ENCODE results near the gene UPK3B. TPM values are rescaled to one million over a fixed set of nuclear protein-coding genes. Genes with fewer than 3 reads are reported as not detected.
"Not testable (repeated sequence)": the region's sequence is repeated elsewhere in the genome, so short reads cannot be mapped to it uniquely, and the experiment has no call there.

The UPK3B gene
- total RNA-seq, 5 donors from 2014 or later (not counting 1 experiment from before 2014, with no cell fraction given) = 4.6 to 10.6 (median 6.1) TPM

DNA sequence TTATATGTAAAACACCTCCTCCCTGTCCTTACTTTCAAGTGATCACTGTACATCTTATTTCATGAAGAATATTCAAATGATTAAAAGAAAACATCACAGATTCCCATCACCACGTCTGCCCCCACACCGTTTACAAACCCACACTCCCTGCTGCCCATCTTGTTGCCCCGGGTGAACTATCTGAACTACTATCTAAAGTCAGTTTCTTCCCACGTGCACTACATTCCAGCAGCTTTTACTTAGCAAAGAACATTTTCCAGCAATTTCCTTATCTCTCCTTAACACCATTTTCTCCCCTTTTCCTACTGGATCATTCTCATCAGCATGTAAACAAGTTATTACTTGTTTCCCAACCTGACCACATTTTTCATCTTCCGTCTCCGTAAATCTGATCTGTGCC, 49.3 kb downstream of the UPK3B start:
- H3K27me3 ChIP-seq (replicated peaks in 1 of 2; ENCODE audit: control insufficient read depth in 2 of 2, extremely low read depth in 1 of 2, insufficient read depth in 2 of 2, low read length in 1 of 2); H3K4me3 Mint-ChIP-seq; ATAC-seq (replicated peaks in 1 of 4); H3K27me3 Mint-ChIP-seq; DNase-seq; H3K9me3 ChIP-seq; H3K4me3 ChIP-seq (ENCODE audit: control insufficient read depth in 1 of 2, extremely low read depth in 1 of 2, low read length in 1 of 2); CTCF ChIA-PET; H3K9me3 Mint-ChIP-seq; H3K36me3 ChIP-seq (ENCODE audit: control insufficient read depth in 2 of 2, extremely low read depth in 1 of 2, insufficient read depth in 1 of 2, low read length in 1 of 2); H3K4me1 ChIP-seq (ENCODE audit: control insufficient read depth in 1 of 2, extremely low read depth in 1 of 2, insufficient read depth in 2 of 2, low read length in 2 of 2); H3K27ac Mint-ChIP-seq; POLR2A ChIA-PET; H3K27ac ChIP-seq (ENCODE audit: low read length): not testable (repeated sequence)
- WGBS (ENCODE audit: insufficient coverage) = no CpG with 5 or more reads among the region's 6 CpGs
- Mint-ChIP-seq H3K36me3 (peaks cover 43% of the 10 kb centered on the region), H3K4me1 (peaks cover 41 to 62% (median 44%) of the 10 kb centered on the region in 3 donors)

DNA sequence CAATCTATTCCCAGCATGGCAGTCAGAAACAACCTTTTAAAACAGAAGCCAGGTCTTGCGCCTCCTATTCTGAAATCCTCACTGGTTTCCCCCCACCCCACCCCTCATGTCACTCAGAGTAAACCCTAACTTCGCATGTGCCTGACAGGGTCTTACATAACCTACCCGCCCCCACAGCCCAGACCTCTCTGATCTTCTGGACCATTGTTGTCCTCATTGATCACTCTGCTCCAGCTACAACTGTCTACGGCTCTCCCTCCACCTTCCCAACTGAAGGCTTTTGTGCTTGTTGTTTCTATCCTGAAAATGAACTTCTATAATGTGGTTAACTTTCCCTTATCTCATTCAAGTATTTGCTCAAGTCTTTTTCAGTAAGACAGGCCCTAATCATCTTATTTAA, 49.8 kb downstream of the UPK3B start:
- Mint-ChIP-seq H3K36me3 (peaks cover 40% of the 10 kb centered on the region), H3K4me1 (peaks cover 37 to 60% (median 40%) of the 10 kb centered on the region in 3 donors)
- H3K4me1 ChIP-seq (ENCODE audit: control insufficient read depth in 1 of 2, extremely low read depth in 1 of 2, insufficient read depth in 2 of 2, low read length in 2 of 2); H3K9me3 Mint-ChIP-seq; H3K27me3 Mint-ChIP-seq; H3K27ac ChIP-seq (ENCODE audit: low read length); ATAC-seq (replicated peaks in 1 of 4); POLR2A ChIA-PET; H3K4me3 ChIP-seq (ENCODE audit: control insufficient read depth in 1 of 2, extremely low read depth in 1 of 2, low read length in 1 of 2); H3K36me3 ChIP-seq (ENCODE audit: control insufficient read depth in 2 of 2, extremely low read depth in 1 of 2, insufficient read depth in 1 of 2, low read length in 1 of 2); H3K9me3 ChIP-seq; DNase-seq; H3K27ac Mint-ChIP-seq; H3K4me3 Mint-ChIP-seq; H3K27me3 ChIP-seq (replicated peaks in 1 of 2; ENCODE audit: control insufficient read depth in 2 of 2, extremely low read depth in 1 of 2, insufficient read depth in 2 of 2, low read length in 1 of 2); CTCF ChIA-PET: not testable (repeated sequence)
- 100% methylated on average over 1 of the region's 4 CpGs for WGBS (ENCODE audit: insufficient coverage)

DNA sequence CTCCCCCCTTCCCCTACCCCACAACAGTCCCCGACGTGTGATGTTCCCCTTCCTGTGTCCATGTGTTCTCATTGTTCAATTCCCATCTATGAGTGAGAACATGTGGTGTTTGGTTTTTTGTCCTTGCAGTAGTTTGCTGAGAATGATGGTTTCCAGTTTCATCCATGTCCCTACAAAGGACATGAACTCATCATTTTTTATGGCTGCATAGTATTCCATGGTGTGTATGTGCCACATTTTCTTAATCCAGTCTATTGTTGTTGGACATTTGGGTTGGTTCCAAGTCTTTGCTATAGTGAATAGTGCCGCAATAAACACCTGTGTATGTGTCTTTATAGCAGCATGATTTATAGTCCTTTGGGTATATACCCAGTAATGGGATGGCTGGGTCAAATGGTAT, 51.0 kb downstream of the UPK3B start:
- DNase-seq; H3K9me3 Mint-ChIP-seq; H3K9me3 ChIP-seq; H3K27ac ChIP-seq (ENCODE audit: low read length); H3K4me1 ChIP-seq (ENCODE audit: control insufficient read depth in 1 of 2, extremely low read depth in 1 of 2, insufficient read depth in 2 of 2, low read length in 2 of 2); H3K4me3 ChIP-seq (ENCODE audit: control insufficient read depth in 1 of 2, extremely low read depth in 1 of 2, low read length in 1 of 2); H3K27me3 ChIP-seq (replicated peaks in 1 of 2; ENCODE audit: control insufficient read depth in 2 of 2, extremely low read depth in 1 of 2, insufficient read depth in 2 of 2, low read length in 1 of 2); CTCF ChIA-PET; H3K27me3 Mint-ChIP-seq; POLR2A ChIA-PET; H3K36me3 ChIP-seq (ENCODE audit: control insufficient read depth in 2 of 2, extremely low read depth in 1 of 2, insufficient read depth in 1 of 2, low read length in 1 of 2); H3K4me3 Mint-ChIP-seq; ATAC-seq (replicated peaks in 1 of 4); H3K27ac Mint-ChIP-seq: not testable (repeated sequence)
- no CpG with 5 or more reads among the region's 3 CpGs for WGBS (ENCODE audit: insufficient coverage)
- H3K4me1 Mint-ChIP-seq = peaks cover 34 to 60% (median 36%) of the 10 kb centered on the region in 3 donors
- H3K36me3 Mint-ChIP-seq = peaks cover 43% of the 10 kb centered on the region

DNA sequence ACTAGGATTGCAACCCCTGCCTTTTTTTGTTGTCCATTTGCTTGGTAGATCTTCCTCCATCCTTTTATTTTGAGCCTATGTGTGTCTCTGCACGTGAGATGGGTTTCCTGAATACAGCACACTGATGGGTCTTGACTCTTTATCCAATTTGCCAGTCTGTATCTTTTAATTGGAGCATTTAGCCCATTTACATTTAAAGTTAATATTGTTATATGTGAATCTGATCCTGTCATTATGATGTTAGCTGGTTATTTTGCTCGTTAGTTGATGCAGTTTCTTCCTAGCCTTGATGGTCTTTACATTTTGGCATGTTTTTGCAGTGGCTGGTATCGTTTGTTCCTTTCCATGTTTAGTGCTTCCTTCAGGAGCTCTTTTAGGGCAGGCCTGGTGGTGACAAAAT, 54.6 kb downstream of the UPK3B start:
- POLR2A ChIA-PET; H3K27me3 Mint-ChIP-seq; H3K9me3 ChIP-seq; H3K9me3 Mint-ChIP-seq; ATAC-seq (replicated peaks in 1 of 4); H3K27ac Mint-ChIP-seq; H3K27ac ChIP-seq (ENCODE audit: low read length); H3K27me3 ChIP-seq (replicated peaks in 1 of 2; ENCODE audit: control insufficient read depth in 2 of 2, extremely low read depth in 1 of 2, insufficient read depth in 2 of 2, low read length in 1 of 2); H3K4me3 ChIP-seq (ENCODE audit: control insufficient read depth in 1 of 2, extremely low read depth in 1 of 2, low read length in 1 of 2); H3K4me1 ChIP-seq (ENCODE audit: control insufficient read depth in 1 of 2, extremely low read depth in 1 of 2, insufficient read depth in 2 of 2, low read length in 2 of 2); DNase-seq; CTCF ChIA-PET; H3K4me3 Mint-ChIP-seq; H3K36me3 ChIP-seq (ENCODE audit: control insufficient read depth in 2 of 2, extremely low read depth in 1 of 2, insufficient read depth in 1 of 2, low read length in 1 of 2): not testable (repeated sequence)
- Mint-ChIP-seq H3K4me1 (peaks cover 20 to 50% (median 31%) of the 10 kb centered on the region in 3 donors), H3K36me3 (peaks cover 47% of the 10 kb centered on the region)
- WGBS (ENCODE audit: insufficient coverage) = no CpG with 5 or more reads among the region's 3 CpGs

Other genes with a start within 250 kb of the UPK3B start
- gene HSPB1, start 207.9 kb upstream of the UPK3B start, total RNA-seq = 10 to 100 TPM; 38.1 to 43.6 (median 40.1) TPM
- gene YWHAG, start 151.6 kb upstream of the UPK3B start, total RNA-seq = 10 to 100 TPM; 25.1 to 46.8 (median 41.7) TPM
- under 1 TPM in 3 of 5 donors, not detected in 2; 0.20 to 0.76 (median 0.28) TPM for gene SSC4D, start 100.9 kb upstream of the UPK3B start, total RNA-seq
- 1 to 10 TPM; 1.7 to 7.0 (median 5.9) TPM for gene ZP3, start 85.6 kb upstream of the UPK3B start, total RNA-seq
- 10 to 100 TPM; 29.0 to 56.6 (median 42.3) TPM for gene DTX2, start 48.8 kb upstream of the UPK3B start, total RNA-seq
- under 1 TPM; 0.33 to 0.96 (median 0.73) TPM for gene SPDYE16, start 32.7 kb downstream of the UPK3B start, total RNA-seq
- gene POMZP3, start 116.7 kb downstream of the UPK3B start, total RNA-seq = 10 to 100 TPM; 18.6 to 35.7 (median 19.4) TPM